Mesothelial cell of epicardium (in vitro differentiated cells): ENCODE results near the gene ANKRD40. TPM values are rescaled to one million over a fixed set of nuclear protein-coding genes. Genes with fewer than 3 reads are reported as not detected.

Experiments
- DNase-seq, 2 experiments: peaks; one replicate each; pipeline ENCODE4 v3.0.0; 2021; ENCODE audit warnings: low spot score in 2 of 2; ENCODE audit not compliant: unreplicated experiment in 2 of 2
- H3K27ac Mint-ChIP-seq: 2 replicates; pipeline ENCODE4 v1.8.0; 2021; ENCODE audit warnings: mixed read lengths
- H3K27me3 Mint-ChIP-seq: 2 replicates; pipeline ENCODE4 v1.8.0; 2021; ENCODE audit warnings: low read depth, mixed read lengths
- H3K36me3 Mint-ChIP-seq: 2 replicates; pipeline ENCODE4 v1.8.0; 2021; ENCODE audit warnings: mixed read lengths
- H3K4me1 Mint-ChIP-seq: 2 replicates; pipeline ENCODE4 v1.8.0; 2021; ENCODE audit warnings: mixed read lengths
- H3K4me3 Mint-ChIP-seq: 2 replicates; pipeline ENCODE4 v1.8.0; 2021; ENCODE audit warnings: mild to moderate bottlenecking, moderate library complexity, mixed read lengths
- H3K9me3 Mint-ChIP-seq: 2 replicates; pipeline ENCODE4 v1.8.0; 2021; ENCODE audit warnings: mixed read lengths
- total RNA-seq: library from RNA; stranded (reverse); gene quantifications from 3 replicates; pipeline ENCODE4 v1.2.1, GENCODE V29; 2021
- TF ChIP-seq, protein P1 (sequence below): fragments of 200-600 bp; sonication (generic); IDR thresholded peaks from one replicate; pipeline ENCODE4 v1.5.0; 2021; ENCODE audit warnings: antibody characterized with exemption; ENCODE audit not compliant: unreplicated experiment

ANKRD40 gene
- total RNA-seq, 1 donor from 2014 or later: 35.9 TPM

DNA sequence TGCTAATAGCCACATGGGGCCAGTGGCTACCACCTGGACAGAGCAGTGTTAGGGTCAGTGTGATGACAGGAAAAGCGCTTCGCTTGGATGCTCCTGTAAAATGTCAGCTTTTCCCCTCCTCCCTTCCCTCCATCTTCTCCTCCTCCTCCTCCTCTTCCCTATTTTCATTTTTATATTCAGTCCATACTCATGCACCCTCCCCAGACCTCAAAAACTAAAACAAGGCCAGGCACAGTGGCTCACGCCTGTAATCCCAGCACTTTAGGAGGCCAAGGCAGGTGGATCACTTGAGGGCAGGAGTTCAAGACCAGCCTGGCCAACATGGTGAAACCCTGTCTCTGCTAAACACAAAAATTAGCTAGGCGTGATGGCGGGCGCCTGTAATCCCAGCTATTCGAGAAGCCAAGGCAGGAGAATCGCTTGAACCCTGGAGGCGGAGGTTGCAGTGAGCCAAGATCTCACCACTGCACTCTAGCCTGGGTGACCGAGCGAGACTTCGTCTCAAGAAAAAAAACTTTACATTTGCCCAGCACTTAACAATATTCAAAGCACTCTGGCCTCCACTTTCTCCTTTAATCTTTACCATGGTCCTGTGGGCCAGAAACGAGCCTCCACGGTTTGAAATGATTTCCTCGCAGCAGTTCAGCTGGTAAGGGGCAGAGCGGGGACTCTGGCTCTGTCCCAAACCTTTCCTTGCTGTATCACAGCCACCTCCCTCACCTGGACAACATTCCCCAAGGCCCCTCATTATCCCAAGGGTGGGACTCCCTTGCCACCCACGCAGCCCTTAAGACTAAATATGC lies 21.8 kb downstream of the ANKRD40 start:
- H3K36me3 Mint-ChIP-seq: no peaks in the 10 kb centered on the region

DNA sequence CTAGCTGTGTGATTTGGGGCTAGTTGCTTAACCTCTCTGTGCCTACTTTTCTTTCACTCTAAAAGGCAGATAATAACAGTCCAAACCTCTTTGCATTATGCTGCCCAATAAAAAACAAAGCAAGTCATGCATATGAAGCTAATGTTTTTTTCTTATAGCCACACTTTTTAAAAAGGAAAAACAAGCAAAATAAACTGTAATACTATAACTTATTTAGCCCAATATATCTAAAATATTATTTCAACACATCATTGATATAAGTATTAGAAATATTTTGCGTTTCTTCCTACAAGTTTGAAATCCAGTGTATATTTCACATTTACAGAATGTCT lies 22.4 kb downstream of the ANKRD40 start:
- H3K4me1 Mint-ChIP-seq: peaks cover 21% of the 10 kb centered on the region
- no peak for DNase-seq

More for the DNA sequence above, 21.8 kb downstream of the ANKRD40 start:
- Mint-ChIP-seq H3K4me1 (peaks cover 21% of the 10 kb centered on the region), H3K4me3 (no peak overlapping the region), H3K27me3 (no peaks in the 10 kb centered on the region), H3K27ac (no peak overlapping the region), H3K9me3 (no peaks in the 10 kb centered on the region)
- no peak for DNase-seq
- TF ChIP-seq, protein P1, sequence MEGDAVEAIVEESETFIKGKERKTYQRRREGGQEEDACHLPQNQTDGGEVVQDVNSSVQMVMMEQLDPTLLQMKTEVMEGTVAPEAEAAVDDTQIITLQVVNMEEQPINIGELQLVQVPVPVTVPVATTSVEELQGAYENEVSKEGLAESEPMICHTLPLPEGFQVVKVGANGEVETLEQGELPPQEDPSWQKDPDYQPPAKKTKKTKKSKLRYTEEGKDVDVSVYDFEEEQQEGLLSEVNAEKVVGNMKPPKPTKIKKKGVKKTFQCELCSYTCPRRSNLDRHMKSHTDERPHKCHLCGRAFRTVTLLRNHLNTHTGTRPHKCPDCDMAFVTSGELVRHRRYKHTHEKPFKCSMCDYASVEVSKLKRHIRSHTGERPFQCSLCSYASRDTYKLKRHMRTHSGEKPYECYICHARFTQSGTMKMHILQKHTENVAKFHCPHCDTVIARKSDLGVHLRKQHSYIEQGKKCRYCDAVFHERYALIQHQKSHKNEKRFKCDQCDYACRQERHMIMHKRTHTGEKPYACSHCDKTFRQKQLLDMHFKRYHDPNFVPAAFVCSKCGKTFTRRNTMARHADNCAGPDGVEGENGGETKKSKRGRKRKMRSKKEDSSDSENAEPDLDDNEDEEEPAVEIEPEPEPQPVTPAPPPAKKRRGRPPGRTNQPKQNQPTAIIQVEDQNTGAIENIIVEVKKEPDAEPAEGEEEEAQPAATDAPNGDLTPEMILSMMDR: no peak

DNA sequence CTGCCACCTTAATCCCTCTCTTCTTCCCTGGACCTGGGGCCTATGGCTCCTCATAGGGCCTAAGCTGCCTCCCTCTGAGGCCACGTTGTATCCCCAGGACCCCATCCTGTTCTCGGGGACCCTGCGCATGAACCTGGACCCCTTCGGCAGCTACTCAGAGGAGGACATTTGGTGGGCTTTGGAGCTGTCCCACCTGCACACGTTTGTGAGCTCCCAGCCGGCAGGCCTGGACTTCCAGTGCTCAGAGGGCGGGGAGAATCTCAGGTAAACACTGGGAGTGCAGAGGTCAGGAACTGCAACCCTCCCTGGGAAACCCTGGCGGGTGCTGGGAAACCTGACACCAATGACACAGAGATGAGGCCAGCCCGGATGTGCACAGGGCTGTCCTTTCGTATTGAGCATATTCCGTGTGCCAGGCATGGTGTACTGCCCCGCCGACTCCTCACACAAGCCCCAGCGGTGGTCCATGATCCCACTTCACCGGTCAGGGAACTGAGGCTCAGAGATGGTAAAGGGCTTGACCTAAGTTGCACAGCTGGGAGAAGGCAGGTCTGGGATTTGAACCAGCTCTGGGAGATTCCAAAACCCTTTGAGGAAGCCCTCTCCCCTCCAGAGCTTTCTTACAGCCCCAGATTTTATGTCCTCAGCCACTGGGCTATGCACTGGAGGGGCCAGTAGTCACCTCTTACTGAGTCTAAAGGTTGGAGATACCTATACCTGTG lies 22.9 kb downstream of the ANKRD40 start:
- TF ChIP-seq, protein P1: no peak
- no peak for DNase-seq
- no peaks in the 10 kb centered on the region for H3K9me3 Mint-ChIP-seq
- no peaks in the 10 kb centered on the region for H3K36me3 Mint-ChIP-seq
- H3K27me3 Mint-ChIP-seq: no peaks in the 10 kb centered on the region
- H3K4me3 Mint-ChIP-seq: no peak overlapping the region
- H3K27ac Mint-ChIP-seq: no peak overlapping the region
- H3K4me1 Mint-ChIP-seq: peaks cover 18% of the 10 kb centered on the region

More for the DNA sequence above, 22.4 kb downstream of the ANKRD40 start:
- no peak overlapping the region for H3K4me3 Mint-ChIP-seq
- H3K27ac Mint-ChIP-seq: no peak overlapping the region
- TF ChIP-seq, protein P1: no peak
- H3K9me3 Mint-ChIP-seq: no peaks in the 10 kb centered on the region
- H3K27me3 Mint-ChIP-seq: no peaks in the 10 kb centered on the region
- H3K36me3 Mint-ChIP-seq: no peaks in the 10 kb centered on the region

DNA sequence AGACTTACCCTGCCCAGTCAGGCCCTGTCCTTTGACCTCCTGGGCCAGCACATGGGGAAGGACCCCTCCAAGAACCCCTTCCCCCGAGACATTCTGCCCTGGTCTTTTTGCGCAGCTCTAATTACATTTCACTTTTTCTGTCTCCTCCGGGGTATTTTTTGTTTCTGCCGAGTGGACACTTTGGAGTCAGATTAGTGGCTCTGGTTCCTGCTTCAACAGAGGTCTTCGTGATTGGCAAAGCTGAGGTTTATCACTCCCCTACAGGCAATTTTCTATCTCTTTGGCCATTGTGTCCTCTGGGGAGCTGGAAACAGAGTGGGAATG lies 23.5 kb downstream of the ANKRD40 start:
- no peaks in the 10 kb centered on the region for H3K36me3 Mint-ChIP-seq
- peaks cover 16% of the 10 kb centered on the region for H3K4me1 Mint-ChIP-seq
- no peak overlapping the region for H3K4me3 Mint-ChIP-seq
- TF ChIP-seq, protein P1: no peak
- no peaks in the 10 kb centered on the region for H3K27me3 Mint-ChIP-seq
- no peak overlapping the region for H3K27ac Mint-ChIP-seq
- DNase-seq: no peak
- no peaks in the 10 kb centered on the region for H3K9me3 Mint-ChIP-seq

DNA sequence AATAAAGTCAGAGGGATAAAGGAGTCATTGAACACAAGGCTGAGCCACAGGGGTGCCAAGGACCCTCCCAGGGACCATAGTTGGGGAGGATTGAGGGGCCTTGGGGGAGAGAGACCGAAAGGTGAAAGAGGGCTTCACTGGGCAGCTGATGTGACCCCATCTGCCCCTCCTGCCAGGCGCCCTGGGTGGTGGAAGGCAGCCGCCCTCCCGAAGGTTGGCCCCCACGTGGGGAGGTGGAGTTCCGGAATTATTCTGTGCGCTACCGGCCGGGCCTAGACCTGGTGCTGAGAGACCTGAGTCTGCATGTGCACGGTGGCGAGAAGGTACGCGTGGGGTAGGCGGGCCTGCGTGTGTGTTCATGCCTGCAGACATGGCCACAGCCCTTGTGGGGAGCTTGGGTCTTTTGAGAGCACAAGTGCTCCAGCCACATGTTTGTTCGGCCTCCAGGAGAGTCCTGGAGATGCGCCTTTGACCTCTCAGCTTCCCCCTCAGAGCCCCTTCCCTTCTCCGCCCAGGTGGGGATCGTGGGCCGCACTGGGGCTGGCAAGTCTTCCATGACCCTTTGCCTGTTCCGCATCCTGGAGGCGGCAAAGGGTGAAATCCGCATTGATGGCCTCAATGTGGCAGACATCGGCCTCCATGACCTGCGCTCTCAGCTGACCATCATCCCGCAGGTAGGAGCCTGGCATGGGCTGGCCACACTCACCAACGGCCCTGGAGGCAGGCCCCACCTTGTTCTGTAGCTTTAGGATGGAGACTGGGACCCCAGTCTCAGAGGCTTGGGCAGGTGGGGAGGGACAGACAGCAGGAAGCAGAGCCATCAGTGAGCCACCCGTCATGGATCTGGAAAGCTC lies 24.1 kb downstream of the ANKRD40 start:
- Mint-ChIP-seq H3K4me1 (peaks cover 16% of the 10 kb centered on the region), H3K9me3 (no peaks in the 10 kb centered on the region), H3K27ac (no peak overlapping the region), H3K4me3 (no peak overlapping the region), H3K27me3 (no peaks in the 10 kb centered on the region), H3K36me3 (no peaks in the 10 kb centered on the region)
- TF ChIP-seq, protein P1: no peak
- no peak for DNase-seq
